ENCODE data around the gene AFAP1. TPM values are rescaled to one million over a fixed set of nuclear protein-coding genes. Genes with fewer than 3 reads are reported as not detected.

Gene AFAP1
- total and polyA plus RNA-seq, 12 donors: 2.9 to 8.9 (median 5.8) TPM

- Histone ChIP-seq H3K9me3 (peaks cover 0 to 16% (median 10%) of the 10 kb centered on the region in 11 donors), H3K36me3 (no peaks in the 10 kb centered on the region), H3K27me3 (no peaks in the 10 kb centered on the region), H3K27ac (no peak overlapping the region), H3K4me3 (no peak overlapping the region), H3K4me1 (peaks cover 0 to 37% (median 20%) of the 10 kb centered on the region in 9 donors)
- 83 to 88% methylated on average over 3 of the region's 3 CpGs for WGBS, 2 donors
- DNase-seq (no peak), ATAC-seq (no peak)
- intact Hi-C loops (cut with DNase I): no loop called here
- no peak for TF ChIP-seq CTCF (IDR thresholded peaks at IDR 0.05)
Observed at GRCh38 chr4:7887436-7887835, 52.2 kb downstream of the AFAP1 start.

- Histone ChIP-seq H3K36me3 (no peaks in the 10 kb centered on the region), H3K4me3 (no peak overlapping the region), H3K4me1 (peaks cover 0 to 31% (median 20%) of the 10 kb centered on the region in 9 donors), H3K9me3 (peaks cover 0 to 16% (median 10%) of the 10 kb centered on the region in 11 donors), H3K27ac (no peak overlapping the region), H3K27me3 (no peaks in the 10 kb centered on the region)
- intact Hi-C loops (cut with DNase I): no loop called here
- 44 to 52% methylated on average over 9 of the region's 9 CpGs for WGBS, 2 donors
- DNase-seq (no peak), ATAC-seq (peak in 1 of 8 donors; percentile 9)
- TF ChIP-seq CTCF (IDR thresholded peaks at IDR 0.05): no peak
Observed at GRCh38 chr4:7886007-7886973, 53.4 kb downstream of the AFAP1 start.

GRCh38 chr4:7885216-7886006, 54.2 kb downstream of the AFAP1 start:
- ATAC-seq: peak in 1 of 8 donors; percentile 24
- no peak for DNase-seq
- Histone ChIP-seq H3K27me3 (no peaks in the 10 kb centered on the region), H3K4me1 (peaks cover 0 to 30% (median 21%) of the 10 kb centered on the region in 9 donors), H3K9me3 (peaks cover 0 to 16% (median 10%) of the 10 kb centered on the region in 11 donors), H3K27ac (no peak overlapping the region), H3K36me3 (no peaks in the 10 kb centered on the region), H3K4me3 (no peak overlapping the region)
- WGBS, 2 donors: 85 to 87% methylated on average over 16 of the region's 16 CpGs
- intact Hi-C loops (cut with DNase I): no loop called here
- TF ChIP-seq CTCF (IDR thresholded peaks at IDR 0.05): no peak

- TF ChIP-seq CTCF (IDR thresholded peaks at IDR 0.05): no peak
- ATAC-seq (peak in 1 of 8 donors; percentile 5), DNase-seq (no peak)
- Histone ChIP-seq H3K4me1 (peaks cover 0 to 51% (median 36%) of the 10 kb centered on the region in 9 donors), H3K9me3 (peaks cover 0 to 3% (median 0%) of the 10 kb centered on the region in 11 donors), H3K36me3 (no peaks in the 10 kb centered on the region), H3K4me3 (no peak overlapping the region), H3K27me3 (no peaks in the 10 kb centered on the region), H3K27ac (no peak overlapping the region)
- WGBS, 2 donors: 59 to 71% methylated on average over 7 of the region's 7 CpGs
- intact Hi-C loops (cut with DNase I): no loop called here
Observed at GRCh38 chr4:7880683-7881082, 59.0 kb downstream of the AFAP1 start.
